Body of pancreas (tissue), 4 donors: ENCODE results near the gene SPATS2L. TPM values are rescaled to one million over a fixed set of nuclear protein-coding genes. Genes with fewer than 3 reads are reported as not detected.

ENCODE experiments used
- ATAC-seq: fragments of 150-250 bp; one replicate; pipeline ENCODE4 v1.9.1; 2016
- DNase-seq, 4 donors: peaks; one replicate each; pipeline ENCODE4 v3.0.0-alpha.2; 2019
- H3K27ac ChIP-seq, 4 donors: fragments of 200-600 bp; sonication (generic); 1 replicate in 3 of 4; 2 replicates in 1 of 4; pipeline versions ENCODE4 v1.5.1 to v1.6.1; 2016 to 2019; ENCODE audit warnings: mild to moderate bottlenecking in 1 of 4, mixed read lengths in 1 of 4, moderate library complexity in 1 of 4
- H3K27me3 ChIP-seq, 2 donors: fragments of 200-600 bp; sonication (generic); one replicate each; pipeline ENCODE4 v1.6.0; 2016; ENCODE audit warnings: mild to moderate bottlenecking in 1 of 2
- H3K36me3 ChIP-seq, 2 donors: fragments of 200-600 bp; sonication (generic); replicated peaks in 1 of 2; 2 replicates each; pipeline ENCODE4 v1.5.1; 2016; ENCODE audit warnings: low read depth in 2 of 2; ENCODE audit not compliant: insufficient read depth in 1 of 2
- H3K4me1 ChIP-seq: fragments of 200-600 bp; sonication (generic); one replicate; pipeline ENCODE4 v1.6.0; 2016
- H3K4me3 ChIP-seq, 2 donors: fragments of 200-600 bp; sonication (generic); 1 replicate in 1 of 2; 2 replicates in 1 of 2; pipeline ENCODE4 v1.5.1; 2016 to 2019
- H3K9me3 ChIP-seq, 3 donors: fragments of 200-600 bp; sonication (generic); 1 replicate in 2 of 3; 2 replicates in 1 of 3; pipeline ENCODE4 v1.5.1; 2016
- POLR2A ChIP-seq, 3 donors: fragments of 450-650 bp; IDR thresholded peaks; one replicate each; pipeline ENCODE4 v1.6.1; 2016; ENCODE audit warnings: antibody characterized with exemption in 3 of 3, mild to moderate bottlenecking in 2 of 3
- WGBS, 2 donors: methylation state at CpG; one replicate each; pipeline ENCODE4 v1.1.5; 2017; 5-methylcytosine and 5-hydroxymethylcytosine counted together
- intact Hi-C: fragments of 100-400 bp; cut with DNase I; formaldehyde crosslinking; loops from one replicate; pipeline ENCODE4 v1.15.1; 2023
- total RNA-seq, 2 donors: library from RNA; depleted of rRNA; stranded (reverse); fragments of >200 nt; gene quantifications; one replicate each; pipeline ENCODE4 v1.1.0, GENCODE V29; 2016
- TF ChIP-seq, protein P1 (sequence below), 7 experiments: fragments of 450-650 bp in 4 of 7; fragments of 200-600 bp in 3 of 7; sonication (generic) in 3 of 7; IDR thresholded peaks; one replicate each; pipeline ENCODE4 v1.5.1; 2016 to 2019; ENCODE audit warnings: antibody characterized with exemption in 7 of 7

SPATS2L gene
- total RNA-seq, 2 donors from 2014 or later = 39.2 to 49.8 TPM

DNA sequence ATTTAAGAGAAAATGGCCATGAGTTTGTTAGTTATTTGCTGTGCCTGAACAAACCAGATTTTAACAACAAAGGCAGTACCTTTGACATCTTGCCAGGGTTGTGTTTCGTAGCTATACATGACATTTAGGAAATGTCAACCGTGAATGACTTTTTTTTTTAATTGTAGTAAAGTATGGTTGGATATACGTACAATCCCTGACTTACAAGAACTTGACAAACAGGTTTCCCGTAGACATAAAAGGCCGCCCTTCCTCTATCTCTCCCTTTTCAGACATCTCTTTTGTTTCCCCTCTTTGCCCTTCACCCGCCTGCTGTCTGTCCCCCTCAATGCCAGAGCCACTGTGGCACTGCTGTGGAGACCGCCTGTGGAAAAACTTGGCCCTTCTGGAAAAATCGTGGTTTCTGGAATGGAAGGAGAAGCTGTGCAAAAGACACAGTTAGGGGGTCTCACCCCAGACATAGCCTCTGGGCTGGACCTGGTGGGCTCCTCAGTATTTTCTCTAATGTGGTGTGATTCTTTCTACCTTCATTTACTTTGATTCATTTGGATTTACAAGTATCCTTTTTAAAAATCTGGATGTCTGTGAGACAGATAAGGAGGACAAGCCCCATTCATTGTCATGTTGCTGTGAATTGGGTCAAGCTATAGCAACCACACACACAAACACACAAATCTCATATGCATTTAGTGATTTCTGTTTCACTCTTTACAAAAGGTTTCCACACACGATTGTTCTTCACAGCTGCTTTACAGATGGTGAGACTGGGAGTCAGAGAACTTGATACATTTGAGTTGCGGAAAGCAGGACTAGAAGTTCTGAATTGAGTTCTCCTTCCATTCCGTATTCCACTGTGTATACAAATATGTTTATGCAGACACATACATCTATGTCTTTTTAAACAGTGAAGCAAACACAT lies 48.6 kb downstream of the SPATS2L start:
- WGBS, 2 donors = 73 to 77% methylated on average over 11 of the region's 11 CpGs
- H3K9me3 ChIP-seq = no peaks in the 10 kb centered on the region
- H3K27me3 ChIP-seq = no peaks in the 10 kb centered on the region
- TF ChIP-seq, protein P1, sequence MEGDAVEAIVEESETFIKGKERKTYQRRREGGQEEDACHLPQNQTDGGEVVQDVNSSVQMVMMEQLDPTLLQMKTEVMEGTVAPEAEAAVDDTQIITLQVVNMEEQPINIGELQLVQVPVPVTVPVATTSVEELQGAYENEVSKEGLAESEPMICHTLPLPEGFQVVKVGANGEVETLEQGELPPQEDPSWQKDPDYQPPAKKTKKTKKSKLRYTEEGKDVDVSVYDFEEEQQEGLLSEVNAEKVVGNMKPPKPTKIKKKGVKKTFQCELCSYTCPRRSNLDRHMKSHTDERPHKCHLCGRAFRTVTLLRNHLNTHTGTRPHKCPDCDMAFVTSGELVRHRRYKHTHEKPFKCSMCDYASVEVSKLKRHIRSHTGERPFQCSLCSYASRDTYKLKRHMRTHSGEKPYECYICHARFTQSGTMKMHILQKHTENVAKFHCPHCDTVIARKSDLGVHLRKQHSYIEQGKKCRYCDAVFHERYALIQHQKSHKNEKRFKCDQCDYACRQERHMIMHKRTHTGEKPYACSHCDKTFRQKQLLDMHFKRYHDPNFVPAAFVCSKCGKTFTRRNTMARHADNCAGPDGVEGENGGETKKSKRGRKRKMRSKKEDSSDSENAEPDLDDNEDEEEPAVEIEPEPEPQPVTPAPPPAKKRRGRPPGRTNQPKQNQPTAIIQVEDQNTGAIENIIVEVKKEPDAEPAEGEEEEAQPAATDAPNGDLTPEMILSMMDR (IDR thresholded peaks at IDR 0.05) = no peak
- no peak for TF ChIP-seq POLR2A (IDR thresholded peaks at IDR 0.05)
- no peak overlapping the region for H3K4me3 ChIP-seq
- ATAC-seq = no peak
- H3K27ac ChIP-seq = peak overlapping the region in 3 of 4 donors; percentile 2 to 70 (median 19)
- no peak for DNase-seq
- intact Hi-C loops = no loop called here
- peaks cover 27% of the 10 kb centered on the region for H3K4me1 ChIP-seq
- no peaks in the 10 kb centered on the region for H3K36me3 ChIP-seq

DNA sequence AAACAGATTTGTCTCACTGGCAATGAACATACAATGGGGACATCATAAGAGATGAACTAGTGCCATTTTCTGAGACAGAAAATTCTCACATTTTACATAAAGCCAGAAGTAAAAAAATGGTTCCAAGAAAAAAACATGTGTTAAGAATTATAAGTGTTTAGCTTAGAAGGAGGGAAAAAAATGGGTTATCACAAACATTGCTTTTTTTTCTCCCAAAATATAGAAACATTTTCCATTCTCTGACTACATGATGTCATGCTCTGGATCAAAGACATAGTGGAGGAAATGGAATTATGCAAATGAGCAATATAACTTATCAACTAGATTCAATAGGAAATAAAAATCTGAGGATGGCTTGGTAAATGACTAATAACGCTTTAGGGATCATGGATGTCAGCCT lies 49.8 kb downstream of the SPATS2L start:
- H3K4me1 ChIP-seq = peaks cover 27% of the 10 kb centered on the region
- no peaks in the 10 kb centered on the region for H3K9me3 ChIP-seq
- WGBS, 2 donors = 90 to 91% methylated on average over 1 of the region's 1 CpG
- DNase-seq (no peak), ATAC-seq (no peak)
- no peaks in the 10 kb centered on the region for H3K27me3 ChIP-seq
- H3K36me3 ChIP-seq = no peaks in the 10 kb centered on the region
- no peak overlapping the region for H3K4me3 ChIP-seq
- H3K27ac ChIP-seq = peak overlapping the region in 2 of 4 donors; percentile 10 to 14
- TF ChIP-seq, protein P1 (IDR thresholded peaks at IDR 0.05) = no peak
- no peak for TF ChIP-seq POLR2A (IDR thresholded peaks at IDR 0.05)
- intact Hi-C loops = no loop called here

DNA sequence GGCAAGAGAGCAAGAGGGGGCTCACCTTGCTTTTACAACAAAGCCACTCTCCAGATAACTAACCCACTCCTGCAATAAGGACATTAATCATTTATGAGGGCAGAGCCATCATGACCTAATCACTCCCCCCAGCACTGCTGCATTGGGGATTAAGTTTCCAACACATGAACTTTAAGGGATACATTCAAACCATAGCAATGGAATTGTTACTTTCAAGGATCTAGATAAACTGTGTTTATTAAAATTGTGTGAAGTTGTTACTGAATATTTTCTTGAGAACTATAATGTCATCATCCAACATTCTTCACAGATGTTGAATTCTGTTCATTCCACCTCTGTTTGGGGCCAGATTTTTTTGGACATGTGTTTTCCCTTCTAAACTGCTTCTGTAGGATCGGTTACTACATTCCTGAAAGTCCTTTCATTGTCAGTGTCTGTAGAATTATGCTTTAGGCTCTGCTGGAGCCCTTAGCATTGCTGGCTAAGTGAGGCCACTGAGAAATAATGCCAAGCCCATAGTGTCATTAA lies 50.4 kb downstream of the SPATS2L start:
- ATAC-seq = no peak
- H3K4me1 ChIP-seq = peaks cover 27% of the 10 kb centered on the region
- peak overlapping the region in 2 of 4 donors; percentile 10 to 14 for H3K27ac ChIP-seq
- H3K36me3 ChIP-seq = no peaks in the 10 kb centered on the region
- intact Hi-C loops = no loop called here
- H3K4me3 ChIP-seq = no peak overlapping the region
- TF ChIP-seq, protein P1 (IDR thresholded peaks at IDR 0.05) = no peak
- H3K9me3 ChIP-seq = no peaks in the 10 kb centered on the region
- 53 to 70% methylated on average over 1 of the region's 1 CpG for WGBS, 2 donors
- no peaks in the 10 kb centered on the region for H3K27me3 ChIP-seq
- no peak for DNase-seq

DNA sequence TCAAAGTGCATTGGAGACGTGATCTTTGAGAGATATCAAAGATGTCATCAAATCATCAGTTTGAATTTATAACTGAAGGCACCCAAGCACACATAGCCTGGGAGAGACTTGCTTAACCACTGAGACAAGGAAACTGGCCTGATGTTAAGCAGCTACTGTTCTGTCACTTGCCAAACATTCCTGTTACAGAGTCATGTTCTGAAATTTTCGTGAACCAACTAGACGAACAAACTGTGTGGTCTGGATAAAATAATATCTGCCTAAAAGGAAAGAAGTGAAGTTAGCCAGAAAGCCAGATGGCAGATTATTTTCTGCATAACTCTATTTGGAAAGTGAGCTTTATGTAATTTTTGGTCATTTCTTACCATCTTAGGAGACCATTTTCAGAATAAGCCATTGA lies 51.4 kb downstream of the SPATS2L start:
- Histone ChIP-seq H3K4me3 (no peak overlapping the region), H3K9me3 (no peaks in the 10 kb centered on the region), H3K27ac (peak overlapping the region in 2 of 4 donors; percentile 10 to 14), H3K36me3 (no peaks in the 10 kb centered on the region), H3K4me1 (peaks cover 28% of the 10 kb centered on the region), H3K27me3 (no peaks in the 10 kb centered on the region)
- 76 to 79% methylated on average over 3 of the region's 3 CpGs for WGBS, 2 donors
- intact Hi-C loops = no loop called here
- TF ChIP-seq, protein P1 (IDR thresholded peaks at IDR 0.05) = no peak
- TF ChIP-seq POLR2A (IDR thresholded peaks at IDR 0.05) = no peak
- ATAC-seq (peak; percentile 33), DNase-seq (no peak)
